T-helper 2 cell treated with Interferon-gamma antibody and Interleukin-4, amounts not matched to agents 5 μg/mL and 100 μg/mL, for 36 hours (primary cell): ENCODE data around the gene DDC.
"Not testable (repeated sequence)": the region's sequence is repeated elsewhere in the genome, so short reads cannot be mapped to it uniquely, and the experiment has no call there.

Source experiments
- DNase-seq: peaks from one replicate; pipeline ENCODE4 v3.0.0; 2021; ENCODE audit warnings: low spot score
- H3K27ac Mint-ChIP-seq: one replicate; pipeline ENCODE4 v1.8.0; 2021; ENCODE audit warnings: mild to moderate bottlenecking, mixed read lengths
- H3K27me3 Mint-ChIP-seq: one replicate; pipeline ENCODE4 v1.8.0; 2021; ENCODE audit warnings: low read depth, mixed read lengths
- H3K36me3 Mint-ChIP-seq: one replicate; pipeline ENCODE4 v1.8.0; 2021; ENCODE audit warnings: low read depth, mixed read lengths
- H3K4me1 Mint-ChIP-seq: one replicate; pipeline ENCODE4 v1.8.0; 2021; ENCODE audit warnings: low read depth, mixed read lengths
- H3K4me3 Mint-ChIP-seq: one replicate; pipeline ENCODE4 v1.8.0; 2022; ENCODE audit warnings: mild to moderate bottlenecking, moderate library complexity, mixed read lengths
- H3K9me3 Mint-ChIP-seq: one replicate; pipeline ENCODE4 v1.8.0; 2021; ENCODE audit warnings: mixed read lengths

DDC gene

GRCh38 chr7:50467817-50468610 lies 97.2 kb downstream of the DDC start:
- Mint-ChIP-seq H3K36me3 (no peaks in the 10 kb centered on the region), H3K27me3 (peaks cover 2% of the 10 kb centered on the region), H3K4me3 (peak overlapping the region; percentile 65), H3K9me3 (no peaks in the 10 kb centered on the region), H3K4me1 (peaks cover 5% of the 10 kb centered on the region), H3K27ac (peak overlapping the region; percentile 73)
- DNase-seq: peak; percentile 77

- Mint-ChIP-seq H3K4me1 (peaks cover 5% of the 10 kb centered on the region), H3K4me3 (no peak overlapping the region), H3K9me3 (no peaks in the 10 kb centered on the region), H3K36me3 (no peaks in the 10 kb centered on the region), H3K27ac (no peak overlapping the region), H3K27me3 (peaks cover 2% of the 10 kb centered on the region)
- DNase-seq: no peak
These were observed 98.2 kb downstream of the DDC start for GRCh38 chr7:50466815-50467585.

- Mint-ChIP-seq H3K36me3 (no peaks in the 10 kb centered on the region), H3K4me3 (no peak overlapping the region), H3K9me3 (no peaks in the 10 kb centered on the region), H3K27ac (no peak overlapping the region), H3K27me3 (peaks cover 3% of the 10 kb centered on the region), H3K4me1 (peaks cover 4% of the 10 kb centered on the region)
- DNase-seq: no peak
These were observed 102.2 kb downstream of the DDC start for GRCh38 chr7:50463035-50463434.

GRCh38 chr7:50462361-50462760 lies 102.8 kb downstream of the DDC start:
- Mint-ChIP-seq H3K4me1 (peaks cover 2% of the 10 kb centered on the region), H3K36me3 (no peaks in the 10 kb centered on the region), H3K9me3 (no peaks in the 10 kb centered on the region), H3K27me3 (peaks cover 5% of the 10 kb centered on the region), H3K27ac (no peak overlapping the region), H3K4me3 (no peak overlapping the region)
- no peak for DNase-seq

GRCh38 chr7:50461695-50462094 lies 103.5 kb downstream of the DDC start:
- Mint-ChIP-seq H3K4me1 (peaks cover 2% of the 10 kb centered on the region), H3K27ac (no peak overlapping the region), H3K9me3 (no peaks in the 10 kb centered on the region), H3K27me3 (peaks cover 7% of the 10 kb centered on the region), H3K4me3 (no peak overlapping the region), H3K36me3 (no peaks in the 10 kb centered on the region)
- no peak for DNase-seq

- peaks cover 12% of the 10 kb centered on the region for H3K27me3 Mint-ChIP-seq
- not testable (repeated sequence) for DNase-seq, H3K9me3 Mint-ChIP-seq, H3K4me3 Mint-ChIP-seq, H3K36me3 Mint-ChIP-seq, H3K27ac Mint-ChIP-seq, H3K4me1 Mint-ChIP-seq
These were observed 106.0 kb downstream of the DDC start for GRCh38 chr7:50459183-50459582.

- not testable (repeated sequence) for DNase-seq, H3K36me3 Mint-ChIP-seq, H3K4me1 Mint-ChIP-seq, H3K4me3 Mint-ChIP-seq, H3K9me3 Mint-ChIP-seq, H3K27ac Mint-ChIP-seq
- H3K27me3 Mint-ChIP-seq: peaks cover 14% of the 10 kb centered on the region
These were observed 106.6 kb downstream of the DDC start for GRCh38 chr7:50458651-50459050.

- peaks cover 4% of the 10 kb centered on the region for H3K4me1 Mint-ChIP-seq
- no peak for DNase-seq
- H3K27me3 Mint-ChIP-seq: peaks cover 20% of the 10 kb centered on the region
- H3K27ac Mint-ChIP-seq: no peak overlapping the region
- H3K4me3 Mint-ChIP-seq: no peak overlapping the region
- H3K9me3 Mint-ChIP-seq: no peaks in the 10 kb centered on the region
- no peaks in the 10 kb centered on the region for H3K36me3 Mint-ChIP-seq
These were observed 108.7 kb downstream of the DDC start for GRCh38 chr7:50456371-50457123.

- no peak overlapping the region for H3K4me3 Mint-ChIP-seq
- H3K36me3 Mint-ChIP-seq: no peaks in the 10 kb centered on the region
- peaks cover 20% of the 10 kb centered on the region for H3K27me3 Mint-ChIP-seq
- H3K4me1 Mint-ChIP-seq: peaks cover 10% of the 10 kb centered on the region
- no peak overlapping the region for H3K27ac Mint-ChIP-seq
- DNase-seq: no peak
- H3K9me3 Mint-ChIP-seq: no peaks in the 10 kb centered on the region
These were observed 109.5 kb downstream of the DDC start for GRCh38 chr7:50455658-50456057.

GRCh38 chr7:50454968-50455367 lies 110.2 kb downstream of the DDC start:
- Mint-ChIP-seq H3K4me3 (no peak overlapping the region), H3K27ac (no peak overlapping the region), H3K4me1 (peaks cover 10% of the 10 kb centered on the region), H3K27me3 (peaks cover 20% of the 10 kb centered on the region), H3K9me3 (no peaks in the 10 kb centered on the region), H3K36me3 (peaks cover 2% of the 10 kb centered on the region)
- no peak for DNase-seq

- Mint-ChIP-seq H3K27me3 (peaks cover 12% of the 10 kb centered on the region), H3K27ac (peak overlapping the region; percentile 94), H3K4me1 (peaks cover 35% of the 10 kb centered on the region), H3K4me3 (peak overlapping the region; percentile 77), H3K36me3 (peaks cover 21% of the 10 kb centered on the region), H3K9me3 (no peaks in the 10 kb centered on the region)
- peak; percentile 13 for DNase-seq
These were observed 114.6 kb downstream of the DDC start for GRCh38 chr7:50450590-50451032.

GRCh38 chr7:50449881-50450589 lies 115.2 kb downstream of the DDC start, which contains the start of gene FIGNL1:
Gene FIGNL1, minus strand, starts transcription at chr7:50450350. Its CDS starts 3,063 bp downstream, at chr7:50447287.
- H3K27me3 Mint-ChIP-seq: peaks cover 8% of the 10 kb centered on the region
- peaks cover 40% of the 10 kb centered on the region for H3K4me1 Mint-ChIP-seq
- H3K4me3 Mint-ChIP-seq: peak within 1 kb of the TSS; percentile 77
- DNase-seq: peak; percentile 88
- H3K27ac Mint-ChIP-seq: peak within 1 kb of the TSS; percentile 94
- H3K36me3 Mint-ChIP-seq: peaks cover 26% of the 10 kb centered on the region
- H3K9me3 Mint-ChIP-seq: no peaks in the 10 kb centered on the region

- Mint-ChIP-seq H3K27me3 (peaks cover 8% of the 10 kb centered on the region), H3K4me3 (peak overlapping the region; percentile 77), H3K36me3 (peaks cover 27% of the 10 kb centered on the region), H3K9me3 (no peaks in the 10 kb centered on the region), H3K4me1 (peaks cover 45% of the 10 kb centered on the region), H3K27ac (peak overlapping the region; percentile 76)
- DNase-seq: no peak
These were observed 115.7 kb downstream of the DDC start for GRCh38 chr7:50449501-50449880.
